ENCODE results near the gene MDM4. TPM values are rescaled to one million over a fixed set of nuclear protein-coding genes. Genes with fewer than 3 reads are reported as not detected.
A peak's percentile ranks its signal among the peaks of the same experiment; 100 is the strongest.
"Not testable (repeated sequence)": the region's sequence is repeated elsewhere in the genome, so short reads cannot be mapped to it uniquely, and the experiment has no call there.

The MDM4 gene
- total RNA-seq, 4 donors from 2014 or later, result 64.3 to 140 (median 109) TPM

DNA sequence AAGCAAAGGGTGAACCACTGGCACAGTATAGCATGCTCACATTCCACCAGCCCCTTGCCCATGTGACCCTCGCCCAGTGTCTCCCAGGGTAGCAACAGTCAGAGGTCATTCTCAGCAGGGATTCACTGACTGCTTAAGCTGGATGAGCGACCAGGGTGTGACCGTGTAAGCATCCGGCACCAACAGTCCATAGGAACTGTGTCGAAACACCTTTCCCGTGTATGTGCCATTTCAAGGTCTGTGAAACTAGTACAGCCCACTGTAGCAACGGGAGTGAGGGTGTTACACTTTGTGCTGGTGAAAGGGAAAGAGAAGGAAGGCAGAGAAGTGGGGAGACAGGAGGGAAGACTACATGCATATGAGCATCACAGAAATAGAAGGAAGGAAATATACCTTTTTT is 32.4 kb upstream of the MDM4 start:
- H3K27ac ChIP-seq, result no peak overlapping the region
- H3K4me3 ChIP-seq, result no peak overlapping the region
- DNase-seq, result no peak
- 76 to 83% methylated on average over 1 to 7 of the region's 7 CpGs for WGBS, 2 donors (ENCODE audit: low coverage in 1 of 2)
- peaks cover 32 to 53% (median 39%) of the 10 kb centered on the region in 4 donors for H3K4me1 ChIP-seq
- TF ChIP-seq EP300 (IDR thresholded peaks at IDR 0.05; ENCODE audit: low read depth) (no peak), POLR2A (IDR thresholded peaks at IDR 0.05) (no peak), CTCF (IDR thresholded peaks at IDR 0.05) (no peak), POLR2AphosphoS5 (IDR thresholded peaks at IDR 0.05) (no peak)
- no peaks in the 10 kb centered on the region for H3K27me3 ChIP-seq
- no peaks in the 10 kb centered on the region for H3K9me3 ChIP-seq
- in situ Hi-C loops (cut with MboI; ENCODE audit: low pct_ligation_motif_present in 1 of 4, low pct_unique_long_range_greater_than_20kb in 1 of 4, low sequenced_read_pairs in 3 of 4) (no loop called here), intact Hi-C loops (cut with DNase I; ENCODE audit: low total_unique reads) (no loop called here)
- no peaks in the 10 kb centered on the region for H3K36me3 ChIP-seq

- H3K4me3 ChIP-seq; DNase-seq; H3K27me3 ChIP-seq; intact Hi-C loops (cut with DNase I; ENCODE audit: low total_unique reads); H3K9me3 ChIP-seq; H3K36me3 ChIP-seq; in situ Hi-C loops (cut with MboI; ENCODE audit: low pct_ligation_motif_present in 1 of 4, low pct_unique_long_range_greater_than_20kb in 1 of 4, low sequenced_read_pairs in 3 of 4): not testable (repeated sequence)
- Histone ChIP-seq H3K27ac (peak overlapping the region in 1 of 4 donors; percentile 3), H3K4me1 (peaks cover 14 to 32% (median 17%) of the 10 kb centered on the region in 4 donors)
- 83 to 86% methylated on average over 7 to 9 of the region's 9 CpGs for WGBS, 2 donors (ENCODE audit: low coverage in 1 of 2)
Measured at GRCh38 chr1:204486513-204487255, 29.5 kb upstream of the MDM4 start.

GRCh38 chr1:204487256-204487615 is 29.0 kb upstream of the MDM4 start:
- TF ChIP-seq POLR2A (IDR thresholded peaks at IDR 0.05) (no peak), POLR2AphosphoS5 (IDR thresholded peaks at IDR 0.05) (no peak), EP300 (IDR thresholded peaks at IDR 0.05; ENCODE audit: low read depth) (no peak), CTCF (IDR thresholded peaks at IDR 0.05) (no peak)
- intact Hi-C loops (cut with DNase I; ENCODE audit: low total_unique reads), result no loop called here
- H3K4me3 ChIP-seq, result no peak overlapping the region
- DNase-seq, result no peak
- peaks cover 14 to 32% (median 18%) of the 10 kb centered on the region in 4 donors for H3K4me1 ChIP-seq
- no peak overlapping the region for H3K27ac ChIP-seq
- 79 to 81% methylated on average over 5 of the region's 5 CpGs for WGBS, 2 donors (ENCODE audit: low coverage in 1 of 2)
- in situ Hi-C loops (cut with MboI; ENCODE audit: low pct_ligation_motif_present in 1 of 4, low pct_unique_long_range_greater_than_20kb in 1 of 4, low sequenced_read_pairs in 3 of 4), result no loop called here
- no peaks in the 10 kb centered on the region for H3K36me3 ChIP-seq
- no peaks in the 10 kb centered on the region for H3K27me3 ChIP-seq
- no peaks in the 10 kb centered on the region for H3K9me3 ChIP-seq

GRCh38 chr1:204491655-204492054 is 24.6 kb upstream of the MDM4 start:
- H3K4me3 ChIP-seq, result no peak overlapping the region

More at GRCh38 chr1:204491655-204492054, 24.6 kb upstream of the MDM4 start:
- peaks cover 11 to 42% (median 28%) of the 10 kb centered on the region in 4 donors for H3K4me1 ChIP-seq
- intact Hi-C loops (cut with DNase I; ENCODE audit: low total_unique reads) (no loop called here), in situ Hi-C loops (cut with MboI; ENCODE audit: low pct_ligation_motif_present in 1 of 4, low pct_unique_long_range_greater_than_20kb in 1 of 4, low sequenced_read_pairs in 3 of 4) (no loop called here)
- no peaks in the 10 kb centered on the region for H3K9me3 ChIP-seq
- DNase-seq, result no peak
- no peak for TF ChIP-seq EP300 (IDR thresholded peaks at IDR 0.05; ENCODE audit: low read depth)
- TF ChIP-seq POLR2A (IDR thresholded peaks at IDR 0.05), result no peak
- no peak for TF ChIP-seq POLR2AphosphoS5 (IDR thresholded peaks at IDR 0.05)
- TF ChIP-seq CTCF (IDR thresholded peaks at IDR 0.05), result no peak
- peak overlapping the region; percentile 95 to 100 (median 98) for H3K27ac ChIP-seq
- H3K36me3 ChIP-seq, result no peaks in the 10 kb centered on the region
- H3K27me3 ChIP-seq, result no peaks in the 10 kb centered on the region

Data from transverse colon (tissue), 4 donors.